Measurements from ENCODE around the gene TIMM50.

GRCh38 chr19:39465956-39466747 lies 14.5 kb upstream of the TIMM50 start:
- TF ChIP-seq, protein P1, sequence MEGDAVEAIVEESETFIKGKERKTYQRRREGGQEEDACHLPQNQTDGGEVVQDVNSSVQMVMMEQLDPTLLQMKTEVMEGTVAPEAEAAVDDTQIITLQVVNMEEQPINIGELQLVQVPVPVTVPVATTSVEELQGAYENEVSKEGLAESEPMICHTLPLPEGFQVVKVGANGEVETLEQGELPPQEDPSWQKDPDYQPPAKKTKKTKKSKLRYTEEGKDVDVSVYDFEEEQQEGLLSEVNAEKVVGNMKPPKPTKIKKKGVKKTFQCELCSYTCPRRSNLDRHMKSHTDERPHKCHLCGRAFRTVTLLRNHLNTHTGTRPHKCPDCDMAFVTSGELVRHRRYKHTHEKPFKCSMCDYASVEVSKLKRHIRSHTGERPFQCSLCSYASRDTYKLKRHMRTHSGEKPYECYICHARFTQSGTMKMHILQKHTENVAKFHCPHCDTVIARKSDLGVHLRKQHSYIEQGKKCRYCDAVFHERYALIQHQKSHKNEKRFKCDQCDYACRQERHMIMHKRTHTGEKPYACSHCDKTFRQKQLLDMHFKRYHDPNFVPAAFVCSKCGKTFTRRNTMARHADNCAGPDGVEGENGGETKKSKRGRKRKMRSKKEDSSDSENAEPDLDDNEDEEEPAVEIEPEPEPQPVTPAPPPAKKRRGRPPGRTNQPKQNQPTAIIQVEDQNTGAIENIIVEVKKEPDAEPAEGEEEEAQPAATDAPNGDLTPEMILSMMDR (IDR thresholded peaks at IDR 0.05): no peak
- no peak for TF ChIP-seq POLR2A (IDR thresholded peaks at IDR 0.05)

Measured in Peyer's patch (tissue), 4 donors.